OCI-LY3 (cell line): ENCODE measurements around the gene SPANXN5.

Source experiments
- CTCF ChIP-seq: fragments of 200-600, 300-600 bp; sonication (generic); IDR thresholded peaks from 2 replicates; pipeline ENCODE4 v1.5.1; 2014; ENCODE audit warnings: antibody characterized with exemption, low read length, low read depth
- EZH2phosphoT487 ChIP-seq: fragments of 200-600 bp; shearing (Covaris generic); IDR thresholded peaks from 2 replicates; pipeline ENCODE4 v1.6.1; 2018; ENCODE audit warnings: antibody characterized with exemption, mixed run types, low read depth

GRCh38 chrX:52811065-52811625 lies 13.9 kb upstream of the SPANXN5 start, which contains the start of gene XAGE5:
- TF ChIP-seq CTCF: no peak
- TF ChIP-seq EZH2phosphoT487: no peak
